Stimulated activated CD8-positive, alpha-beta memory T cell treated with anti-CD3 and anti-CD28 coated beads, Interleukin-7, amount 100 ng/mL, for 1 hour (primary cell): ENCODE data around the gene CYYR1.

Experiments
- DNase-seq, 2 donors: peaks; one replicate each; pipeline ENCODE4 v3.0.0-alpha.2; 2020; ENCODE audit warnings: low read depth in 2 of 2

The CYYR1 gene

GRCh38 chr21:26553898-26554297 lies 19.2 kb downstream of the CYYR1 start:
- no peak for DNase-seq

- DNase-seq = no peak
Measured at GRCh38 chr21:26550326-26550725, 22.8 kb downstream of the CYYR1 start.

- DNase-seq = no peak
Measured at GRCh38 chr21:26546446-26547097, 26.5 kb downstream of the CYYR1 start.

GRCh38 chr21:26544201-26544775 lies 28.8 kb downstream of the CYYR1 start:
- no peak for DNase-seq

- DNase-seq = no peak
Measured at GRCh38 chr21:26540651-26541050, 32.4 kb downstream of the CYYR1 start.

GRCh38 chr21:26539566-26539965 lies 33.5 kb downstream of the CYYR1 start:
- no peak for DNase-seq

GRCh38 chr21:26534517-26534916 lies 38.6 kb downstream of the CYYR1 start:
- DNase-seq = no peak

GRCh38 chr21:26532208-26532607 lies 40.9 kb downstream of the CYYR1 start:
- DNase-seq = no peak

GRCh38 chr21:26529526-26529925 lies 43.6 kb downstream of the CYYR1 start:
- DNase-seq = no peak

GRCh38 chr21:26528882-26529281 lies 44.2 kb downstream of the CYYR1 start:
- no peak for DNase-seq

GRCh38 chr21:26522704-26523103 lies 50.4 kb downstream of the CYYR1 start:
- no peak for DNase-seq

- no peak for DNase-seq
Measured at GRCh38 chr21:26519142-26519541, 53.9 kb downstream of the CYYR1 start.

GRCh38 chr21:26515257-26515656 lies 57.8 kb downstream of the CYYR1 start:
- DNase-seq = no peak

GRCh38 chr21:26513212-26513611 lies 59.9 kb downstream of the CYYR1 start:
- DNase-seq = no peak

- DNase-seq = no peak
Measured at GRCh38 chr21:26512664-26513063, 60.4 kb downstream of the CYYR1 start.

GRCh38 chr21:26508903-26509302 lies 64.2 kb downstream of the CYYR1 start:
- no peak for DNase-seq

GRCh38 chr21:26506956-26507355 lies 66.1 kb downstream of the CYYR1 start:
- DNase-seq = no peak

- no peak for DNase-seq
Measured at GRCh38 chr21:26505211-26505610, 67.9 kb downstream of the CYYR1 start.

GRCh38 chr21:26503414-26503813 lies 69.7 kb downstream of the CYYR1 start:
- DNase-seq = no peak

GRCh38 chr21:26501495-26502021 lies 71.5 kb downstream of the CYYR1 start:
- no peak for DNase-seq

- no peak for DNase-seq
Measured at GRCh38 chr21:26499495-26499894, 73.6 kb downstream of the CYYR1 start.

- DNase-seq = no peak
Measured at GRCh38 chr21:26495283-26495849, 77.7 kb downstream of the CYYR1 start.

GRCh38 chr21:26491663-26492062 lies 81.4 kb downstream of the CYYR1 start:
- no peak for DNase-seq
